GM23338 (cell line): ENCODE measurements around the gene UBR2. TPM values are rescaled to one million over a fixed set of nuclear protein-coding genes. Genes with fewer than 3 reads are reported as not detected.

ENCODE experiments used
- ATAC-seq: fragments of 200-7000 bp; cut with Tn5 transposase; 3 replicates; pipeline ENCODE4 v1.9.1; 2020
- DNase-seq: peaks from one replicate; pipeline ENCODE4 v3.0.0-alpha.2; 2015; ENCODE audit warnings: low spot score
- H2AFZ ChIP-seq: fragments of 200-600 bp; sonication (generic); 2 replicates; pipeline ENCODE4 v1.8.0; 2016; ENCODE audit warnings: antibody characterized with exemption, mild to moderate bottlenecking, moderate library complexity
- H3F3A ChIP-seq: fragments of 200-600 bp; sonication (generic); replicated peaks from 2 replicates; pipeline ENCODE4 v1.8.0; 2017; ENCODE audit warnings: antibody characterized with exemption, mixed run types, low read depth
- H3K27ac ChIP-seq: fragments of 200-600 bp; sonication (generic); 2 replicates; pipeline ENCODE4 v1.6.1; 2016; ENCODE audit warnings: low read depth
- H3K27me3 ChIP-seq: fragments of 200-600 bp; sonication (generic); 2 replicates; pipeline ENCODE4 v1.8.0; 2016; ENCODE audit warnings: mild to moderate bottlenecking, mixed run types, moderate library complexity; ENCODE audit not compliant: insufficient read depth
- H3K36me3 ChIP-seq: fragments of 200-600 bp; sonication (generic); 2 replicates; pipeline ENCODE4 v1.8.0; 2016; ENCODE audit warnings: mild to moderate bottlenecking; ENCODE audit not compliant: insufficient read depth
- H3K4me1 ChIP-seq: fragments of 200-600 bp; sonication (generic); 2 replicates; pipeline ENCODE4 v1.8.0; 2016; ENCODE audit warnings: mild to moderate bottlenecking, moderate library complexity; ENCODE audit not compliant: insufficient read depth
- H3K4me2 ChIP-seq: fragments of 200-600 bp; sonication (generic); 2 replicates; pipeline ENCODE4 v1.7.1; 2017; ENCODE audit warnings: mixed run types
- H3K4me3 ChIP-seq: fragments of 200-600 bp; sonication (generic); 2 replicates; pipeline ENCODE4 v1.6.1; 2016; ENCODE audit warnings: mixed run types
- H3K79me2 ChIP-seq: fragments of 200-600 bp; sonication (generic); replicated peaks from 2 replicates; pipeline ENCODE4 v1.8.0; 2017; ENCODE audit warnings: mild to moderate bottlenecking; ENCODE audit not compliant: insufficient read depth
- H3K9me2 ChIP-seq: fragments of 200-600 bp; sonication (generic); 2 replicates; pipeline ENCODE4 v1.8.0; 2017; ENCODE audit not compliant: insufficient read depth
- H4K20me1 ChIP-seq: fragments of 200-600 bp; sonication (generic); replicated peaks from 2 replicates; pipeline ENCODE4 v1.8.0; 2017; ENCODE audit warnings: mild to moderate bottlenecking; ENCODE audit not compliant: insufficient read depth
- H3K27ac Mint-ChIP-seq: 2 replicates; pipeline ENCODE4 v1.8.0; 2020; ENCODE audit warnings: inconsistent platforms, mild to moderate bottlenecking, moderate library complexity, mixed read lengths
- H3K27me3 Mint-ChIP-seq: 3 replicates; pipeline ENCODE4 v1.8.0; 2022; ENCODE audit warnings: low read depth, mild to moderate bottlenecking, moderate library complexity, mixed read lengths, inconsistent platforms; ENCODE audit not compliant: insufficient read depth, poor library complexity
- H3K36me3 Mint-ChIP-seq: 3 replicates; pipeline ENCODE4 v1.8.0; 2021; ENCODE audit warnings: low read depth, mild to moderate bottlenecking, inconsistent platforms, moderate library complexity, mixed read lengths
- H3K4me1 Mint-ChIP-seq: 3 replicates; pipeline ENCODE4 v1.8.0; 2020; ENCODE audit warnings: mild to moderate bottlenecking, inconsistent platforms, mixed read lengths
- H3K4me3 Mint-ChIP-seq: 3 replicates; pipeline ENCODE4 v1.8.0; 2021; ENCODE audit warnings: moderate library complexity, mild to moderate bottlenecking, inconsistent platforms, mixed read lengths
- H3K9me3 Mint-ChIP-seq: 3 replicates; pipeline ENCODE4 v1.8.0; 2020; ENCODE audit warnings: moderate library complexity, mild to moderate bottlenecking, inconsistent platforms, mixed read lengths
- CREB1 ChIP-seq: fragments of 250-450 bp; sonication (Bioruptor Pico); IDR thresholded peaks from 2 replicates; pipeline ENCODE4 v1.5.0; 2020; ENCODE audit warnings: low read depth, mild to moderate bottlenecking, moderate library complexity
- EZH2 ChIP-seq: fragments of 200-600 bp; sonication (generic); IDR thresholded peaks from one replicate; pipeline ENCODE4 v1.8.0; 2017; ENCODE audit warnings: antibody characterized with exemption, mild to moderate bottlenecking, low read depth; ENCODE audit not compliant: unreplicated experiment
- EZH2phosphoT487 ChIP-seq: fragments of 200-600 bp; sonication (generic); IDR thresholded peaks from one replicate; pipeline ENCODE4 v1.8.1; 2018; ENCODE audit warnings: antibody characterized with exemption; ENCODE audit not compliant: unreplicated experiment
- JUNB ChIP-seq: IDR thresholded peaks from one replicate; pipeline ENCODE4 v1.6.1; 2016; ENCODE audit warnings: antibody characterized with exemption; ENCODE audit not compliant: unreplicated experiment
- NANOG ChIP-seq: IDR thresholded peaks from 2 replicates; pipeline ENCODE4 v1.6.1; 2016; ENCODE audit warnings: antibody characterized with exemption, borderline replicate concordance
- POLR2AphosphoS5 ChIP-seq: IDR thresholded peaks from 2 replicates; pipeline ENCODE4 v1.6.1; 2016; ENCODE audit warnings: antibody characterized with exemption, low read depth
- ZNF331 ChIP-seq: fragments of 250-450 bp; sonication (Bioruptor Pico); IDR thresholded peaks from 2 replicates; pipeline ENCODE4 v1.5.0; 2020; ENCODE audit warnings: low read depth, mild to moderate bottlenecking, moderate library complexity
- polyA plus RNA-seq: library from polyadenylated mRNA; unstranded; fragments of >200 nt; fragmentation: Nextera tagmentation; extraction: Ambion mirVana; gene quantifications from 2 replicates; pipeline ENCODE4 v1.2.1, GENCODE V29; 2016
- total RNA-seq: library from RNA; depleted of rRNA; stranded (reverse); fragments of >200 nt; shearing (Covaris generic); gene quantifications from 2 replicates; pipeline ENCODE4 v1.2.3, GENCODE V29; 2014
- TF ChIP-seq, protein P1 (sequence below): IDR thresholded peaks from one replicate; pipeline ENCODE4 v1.6.1; 2018; ENCODE audit warnings: antibody characterized with exemption; ENCODE audit not compliant: unreplicated experiment
- TF ChIP-seq, protein P2 (sequence below): fragments of 250-450 bp; sonication (Bioruptor Pico); IDR thresholded peaks from 2 replicates; pipeline ENCODE4 v1.5.0; 2020; ENCODE audit warnings: mild to moderate bottlenecking, moderate library complexity
- TF ChIP-seq, protein P3 (sequence below), 2 experiments: fragments of 200-600 bp in 1 of 2; sonication (generic) in 1 of 2; conservative IDR thresholded peaks; 2 replicates each; pipeline versions ENCODE4 v1.5.1 to v1.6.1; 2016 to 2017; ENCODE audit warnings: antibody characterized with exemption in 2 of 2, low read depth in 2 of 2, mild to moderate bottlenecking in 2 of 2, moderate library complexity in 1 of 2

Gene UBR2
- total and polyA plus RNA-seq, 2 experiments from 2014 or later, result 6.7 to 21.2 TPM

DNA sequence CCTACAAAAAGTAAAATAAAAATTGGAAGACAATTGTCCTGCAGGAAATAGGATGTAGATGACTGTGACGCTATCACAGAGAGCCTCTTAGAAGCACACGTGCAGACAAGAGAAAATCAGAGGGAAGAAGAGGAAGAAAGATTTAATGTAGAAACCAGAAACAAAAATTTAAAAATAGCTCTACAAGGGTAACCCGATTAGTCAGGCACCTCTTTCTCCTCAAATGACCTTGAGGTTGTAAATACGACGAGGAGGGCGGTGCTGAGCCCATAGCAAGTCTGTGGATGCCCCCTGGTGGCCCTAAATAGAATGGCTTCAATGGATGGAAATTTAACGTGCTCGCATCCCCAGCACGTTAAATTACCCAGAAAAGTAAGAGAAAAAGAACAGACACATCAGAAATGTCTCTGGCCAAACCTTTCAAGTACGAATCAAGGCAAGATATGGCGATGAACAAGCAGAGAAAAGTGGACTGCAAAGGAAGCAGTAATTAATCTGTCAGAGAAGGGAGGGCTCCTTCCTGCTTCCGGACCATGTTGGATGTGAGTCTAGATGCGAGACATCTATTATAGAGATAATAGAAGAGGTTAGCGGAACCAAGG lies 162.8 kb downstream of the UBR2 start:
- TF ChIP-seq, protein P1, sequence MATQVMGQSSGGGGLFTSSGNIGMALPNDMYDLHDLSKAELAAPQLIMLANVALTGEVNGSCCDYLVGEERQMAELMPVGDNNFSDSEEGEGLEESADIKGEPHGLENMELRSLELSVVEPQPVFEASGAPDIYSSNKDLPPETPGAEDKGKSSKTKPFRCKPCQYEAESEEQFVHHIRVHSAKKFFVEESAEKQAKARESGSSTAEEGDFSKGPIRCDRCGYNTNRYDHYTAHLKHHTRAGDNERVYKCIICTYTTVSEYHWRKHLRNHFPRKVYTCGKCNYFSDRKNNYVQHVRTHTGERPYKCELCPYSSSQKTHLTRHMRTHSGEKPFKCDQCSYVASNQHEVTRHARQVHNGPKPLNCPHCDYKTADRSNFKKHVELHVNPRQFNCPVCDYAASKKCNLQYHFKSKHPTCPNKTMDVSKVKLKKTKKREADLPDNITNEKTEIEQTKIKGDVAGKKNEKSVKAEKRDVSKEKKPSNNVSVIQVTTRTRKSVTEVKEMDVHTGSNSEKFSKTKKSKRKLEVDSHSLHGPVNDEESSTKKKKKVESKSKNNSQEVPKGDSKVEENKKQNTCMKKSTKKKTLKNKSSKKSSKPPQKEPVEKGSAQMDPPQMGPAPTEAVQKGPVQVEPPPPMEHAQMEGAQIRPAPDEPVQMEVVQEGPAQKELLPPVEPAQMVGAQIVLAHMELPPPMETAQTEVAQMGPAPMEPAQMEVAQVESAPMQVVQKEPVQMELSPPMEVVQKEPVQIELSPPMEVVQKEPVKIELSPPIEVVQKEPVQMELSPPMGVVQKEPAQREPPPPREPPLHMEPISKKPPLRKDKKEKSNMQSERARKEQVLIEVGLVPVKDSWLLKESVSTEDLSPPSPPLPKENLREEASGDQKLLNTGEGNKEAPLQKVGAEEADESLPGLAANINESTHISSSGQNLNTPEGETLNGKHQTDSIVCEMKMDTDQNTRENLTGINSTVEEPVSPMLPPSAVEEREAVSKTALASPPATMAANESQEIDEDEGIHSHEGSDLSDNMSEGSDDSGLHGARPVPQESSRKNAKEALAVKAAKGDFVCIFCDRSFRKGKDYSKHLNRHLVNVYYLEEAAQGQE, result no peak
- TF ChIP-seq CREB1 (0 out of 2 replicates have a peak, but pooled peaks have one; percentile 8), NANOG (no peak), EZH2 (no peak), ZNF331 (no peak), JUNB (no peak), EZH2phosphoT487 (no peak), POLR2AphosphoS5 (no peak)
- TF ChIP-seq, protein P2, sequence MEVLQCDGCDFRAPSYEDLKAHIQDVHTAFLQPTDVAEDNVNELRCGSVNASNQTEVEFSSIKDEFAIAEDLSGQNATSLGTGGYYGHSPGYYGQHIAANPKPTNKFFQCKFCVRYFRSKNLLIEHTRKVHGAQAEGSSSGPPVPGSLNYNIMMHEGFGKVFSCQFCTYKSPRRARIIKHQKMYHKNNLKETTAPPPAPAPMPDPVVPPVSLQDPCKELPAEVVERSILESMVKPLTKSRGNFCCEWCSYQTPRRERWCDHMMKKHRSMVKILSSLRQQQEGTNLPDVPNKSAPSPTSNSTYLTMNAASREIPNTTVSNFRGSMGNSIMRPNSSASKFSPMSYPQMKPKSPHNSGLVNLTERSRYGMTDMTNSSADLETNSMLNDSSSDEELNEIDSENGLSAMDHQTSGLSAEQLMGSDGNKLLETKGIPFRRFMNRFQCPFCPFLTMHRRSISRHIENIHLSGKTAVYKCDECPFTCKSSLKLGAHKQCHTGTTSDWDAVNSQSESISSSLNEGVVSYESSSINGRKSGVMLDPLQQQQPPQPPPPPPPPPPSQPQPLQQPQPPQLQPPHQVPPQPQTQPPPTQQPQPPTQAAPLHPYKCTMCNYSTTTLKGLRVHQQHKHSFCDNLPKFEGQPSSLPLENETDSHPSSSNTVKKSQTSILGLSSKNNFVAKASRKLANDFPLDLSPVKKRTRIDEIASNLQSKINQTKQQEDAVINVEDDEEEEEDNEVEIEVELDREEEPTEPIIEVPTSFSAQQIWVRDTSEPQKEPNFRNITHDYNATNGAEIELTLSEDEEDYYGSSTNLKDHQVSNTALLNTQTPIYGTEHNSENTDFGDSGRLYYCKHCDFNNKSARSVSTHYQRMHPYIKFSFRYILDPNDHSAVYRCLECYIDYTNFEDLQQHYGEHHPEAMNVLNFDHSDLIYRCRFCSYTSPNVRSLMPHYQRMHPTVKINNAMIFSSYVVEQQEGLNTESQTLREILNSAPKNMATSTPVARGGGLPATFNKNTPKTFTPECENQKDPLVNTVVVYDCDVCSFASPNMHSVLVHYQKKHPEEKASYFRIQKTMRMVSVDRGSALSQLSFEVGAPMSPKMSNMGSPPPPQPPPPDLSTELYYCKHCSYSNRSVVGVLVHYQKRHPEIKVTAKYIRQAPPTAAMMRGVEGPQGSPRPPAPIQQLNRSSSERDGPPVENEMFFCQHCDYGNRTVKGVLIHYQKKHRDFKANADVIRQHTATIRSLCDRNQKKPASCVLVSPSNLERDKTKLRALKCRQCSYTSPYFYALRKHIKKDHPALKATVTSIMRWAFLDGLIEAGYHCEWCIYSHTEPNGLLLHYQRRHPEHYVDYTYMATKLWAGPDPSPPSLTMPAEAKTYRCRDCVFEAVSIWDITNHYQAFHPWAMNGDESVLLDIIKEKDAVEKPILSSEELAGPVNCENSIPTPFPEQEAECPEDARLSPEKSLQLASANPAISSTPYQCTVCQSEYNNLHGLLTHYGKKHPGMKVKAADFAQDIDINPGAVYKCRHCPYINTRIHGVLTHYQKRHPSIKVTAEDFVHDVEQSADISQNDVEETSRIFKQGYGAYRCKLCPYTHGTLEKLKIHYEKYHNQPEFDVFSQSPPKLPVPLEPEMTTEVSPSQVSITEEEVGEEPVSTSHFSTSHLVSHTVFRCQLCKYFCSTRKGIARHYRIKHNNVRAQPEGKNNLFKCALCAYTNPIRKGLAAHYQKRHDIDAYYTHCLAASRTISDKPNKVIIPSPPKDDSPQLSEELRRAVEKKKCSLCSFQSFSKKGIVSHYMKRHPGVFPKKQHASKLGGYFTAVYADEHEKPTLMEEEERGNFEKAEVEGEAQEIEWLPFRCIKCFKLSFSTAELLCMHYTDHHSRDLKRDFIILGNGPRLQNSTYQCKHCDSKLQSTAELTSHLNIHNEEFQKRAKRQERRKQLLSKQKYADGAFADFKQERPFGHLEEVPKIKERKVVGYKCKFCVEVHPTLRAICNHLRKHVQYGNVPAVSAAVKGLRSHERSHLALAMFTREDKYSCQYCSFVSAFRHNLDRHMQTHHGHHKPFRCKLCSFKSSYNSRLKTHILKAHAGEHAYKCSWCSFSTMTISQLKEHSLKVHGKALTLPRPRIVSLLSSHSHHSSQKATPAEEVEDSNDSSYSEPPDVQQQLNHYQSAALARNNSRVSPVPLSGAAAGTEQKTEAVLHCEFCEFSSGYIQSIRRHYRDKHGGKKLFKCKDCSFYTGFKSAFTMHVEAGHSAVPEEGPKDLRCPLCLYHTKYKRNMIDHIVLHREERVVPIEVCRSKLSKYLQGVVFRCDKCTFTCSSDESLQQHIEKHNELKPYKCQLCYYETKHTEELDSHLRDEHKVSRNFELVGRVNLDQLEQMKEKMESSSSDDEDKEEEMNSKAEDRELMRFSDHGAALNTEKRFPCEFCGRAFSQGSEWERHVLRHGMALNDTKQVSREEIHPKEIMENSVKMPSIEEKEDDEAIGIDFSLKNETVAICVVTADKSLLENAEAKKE (CRISPR knock-in tag), result no peak
- TF ChIP-seq, protein P3, sequence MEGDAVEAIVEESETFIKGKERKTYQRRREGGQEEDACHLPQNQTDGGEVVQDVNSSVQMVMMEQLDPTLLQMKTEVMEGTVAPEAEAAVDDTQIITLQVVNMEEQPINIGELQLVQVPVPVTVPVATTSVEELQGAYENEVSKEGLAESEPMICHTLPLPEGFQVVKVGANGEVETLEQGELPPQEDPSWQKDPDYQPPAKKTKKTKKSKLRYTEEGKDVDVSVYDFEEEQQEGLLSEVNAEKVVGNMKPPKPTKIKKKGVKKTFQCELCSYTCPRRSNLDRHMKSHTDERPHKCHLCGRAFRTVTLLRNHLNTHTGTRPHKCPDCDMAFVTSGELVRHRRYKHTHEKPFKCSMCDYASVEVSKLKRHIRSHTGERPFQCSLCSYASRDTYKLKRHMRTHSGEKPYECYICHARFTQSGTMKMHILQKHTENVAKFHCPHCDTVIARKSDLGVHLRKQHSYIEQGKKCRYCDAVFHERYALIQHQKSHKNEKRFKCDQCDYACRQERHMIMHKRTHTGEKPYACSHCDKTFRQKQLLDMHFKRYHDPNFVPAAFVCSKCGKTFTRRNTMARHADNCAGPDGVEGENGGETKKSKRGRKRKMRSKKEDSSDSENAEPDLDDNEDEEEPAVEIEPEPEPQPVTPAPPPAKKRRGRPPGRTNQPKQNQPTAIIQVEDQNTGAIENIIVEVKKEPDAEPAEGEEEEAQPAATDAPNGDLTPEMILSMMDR (conservative IDR thresholded peaks at IDR 0.05; ENCODE audit: low read depth in 2 of 2), result peak; percentile 92 to 97

More for the DNA sequence above, 162.8 kb downstream of the UBR2 start:
- Histone ChIP-seq H3K27ac (no peak overlapping the region), H4K20me1 (no peaks in the 10 kb centered on the region), H3F3A (no peaks in the 10 kb centered on the region), H3K4me2 (no peak overlapping the region), H3K79me2 (no peaks in the 10 kb centered on the region), H3K36me3 (no peaks in the 10 kb centered on the region), H3K9me2 (no peaks in the 10 kb centered on the region), H3K27me3 (no peaks in the 10 kb centered on the region), H3K4me1 (no peaks in the 10 kb centered on the region), H2AFZ (peak overlapping the region; percentile 6; the same call in 1 of the 2 replicates), H3K4me3 (no peak overlapping the region)
- DNase-seq (peak; percentile 95), ATAC-seq (peak; percentile 94)
- Mint-ChIP-seq H3K27me3 (peaks cover 13% of the 10 kb centered on the region), H3K36me3 (no peaks in the 10 kb centered on the region), H3K9me3 (no peaks in the 10 kb centered on the region), H3K4me3 (no peak overlapping the region; the same call in 2 of the 3 replicates), H3K27ac (peak overlapping the region; percentile 18; the same call in 1 of the 2 replicates), H3K4me1 (peaks cover 4% of the 10 kb centered on the region)
